Keratinocyte (primary cell): ENCODE data around the gene ZC3H4.

Experiments
- EZH2 ChIP-seq: IDR thresholded peaks from one replicate; pipeline ENCODE4 v1.6.1; 2012; ENCODE audit warnings: inconsistent platforms, mild to moderate bottlenecking, low read length, moderate library complexity
- TF ChIP-seq, protein P1 (sequence below), 3 experiments: IDR thresholded peaks in 1 of 3; conservative IDR thresholded peaks in 1 of 3; optimal IDR thresholded peaks in 1 of 3; 2 replicates in 2 of 3; 3 replicates in 1 of 3; pipeline versions ENCODE3 to v1.5.1; 2011; ENCODE audit warnings: low read length in 3 of 3, mild to moderate bottlenecking in 3 of 3, moderate library complexity in 2 of 3, control low read depth in 1 of 3, inconsistent platforms in 1 of 3; ENCODE audit not compliant: insufficient read depth in 2 of 3; ENCODE audit errors: extremely low read depth in 1 of 3

DNA sequence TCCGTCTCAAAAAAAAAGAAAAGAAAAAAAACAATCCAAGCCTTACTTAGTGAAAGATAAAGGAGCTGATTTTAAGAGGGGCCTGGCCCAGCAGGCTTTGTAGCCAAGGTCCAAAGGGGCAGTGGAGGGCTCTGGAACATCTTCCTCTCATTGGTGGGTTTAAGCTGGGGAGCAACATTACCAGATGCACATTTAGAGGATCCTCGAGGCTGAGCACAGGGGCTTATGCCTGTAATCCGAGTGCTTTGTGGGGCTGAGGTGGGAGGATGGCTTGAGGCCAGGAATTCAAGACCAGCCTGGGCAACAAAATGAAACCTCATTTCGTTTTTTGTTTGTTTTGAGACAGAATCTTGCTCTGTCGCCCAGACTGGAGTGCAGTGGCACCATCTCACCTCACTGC is 57.2 kb downstream of the ZC3H4 start:
- TF ChIP-seq, protein P1, sequence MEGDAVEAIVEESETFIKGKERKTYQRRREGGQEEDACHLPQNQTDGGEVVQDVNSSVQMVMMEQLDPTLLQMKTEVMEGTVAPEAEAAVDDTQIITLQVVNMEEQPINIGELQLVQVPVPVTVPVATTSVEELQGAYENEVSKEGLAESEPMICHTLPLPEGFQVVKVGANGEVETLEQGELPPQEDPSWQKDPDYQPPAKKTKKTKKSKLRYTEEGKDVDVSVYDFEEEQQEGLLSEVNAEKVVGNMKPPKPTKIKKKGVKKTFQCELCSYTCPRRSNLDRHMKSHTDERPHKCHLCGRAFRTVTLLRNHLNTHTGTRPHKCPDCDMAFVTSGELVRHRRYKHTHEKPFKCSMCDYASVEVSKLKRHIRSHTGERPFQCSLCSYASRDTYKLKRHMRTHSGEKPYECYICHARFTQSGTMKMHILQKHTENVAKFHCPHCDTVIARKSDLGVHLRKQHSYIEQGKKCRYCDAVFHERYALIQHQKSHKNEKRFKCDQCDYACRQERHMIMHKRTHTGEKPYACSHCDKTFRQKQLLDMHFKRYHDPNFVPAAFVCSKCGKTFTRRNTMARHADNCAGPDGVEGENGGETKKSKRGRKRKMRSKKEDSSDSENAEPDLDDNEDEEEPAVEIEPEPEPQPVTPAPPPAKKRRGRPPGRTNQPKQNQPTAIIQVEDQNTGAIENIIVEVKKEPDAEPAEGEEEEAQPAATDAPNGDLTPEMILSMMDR (optimal IDR thresholded peaks at IDR 0.05 in 1 of 3, IDR thresholded peaks at IDR 0.05 in 1 of 3, conservative IDR thresholded peaks at IDR 0.05 in 1 of 3; ENCODE audit: extremely low read depth in 1 of 3, insufficient read depth in 2 of 3, low read length in 3 of 3), result no peak
- TF ChIP-seq EZH2, result no peak
